ENCODE results near the gene KLHDC7A.

DNA sequence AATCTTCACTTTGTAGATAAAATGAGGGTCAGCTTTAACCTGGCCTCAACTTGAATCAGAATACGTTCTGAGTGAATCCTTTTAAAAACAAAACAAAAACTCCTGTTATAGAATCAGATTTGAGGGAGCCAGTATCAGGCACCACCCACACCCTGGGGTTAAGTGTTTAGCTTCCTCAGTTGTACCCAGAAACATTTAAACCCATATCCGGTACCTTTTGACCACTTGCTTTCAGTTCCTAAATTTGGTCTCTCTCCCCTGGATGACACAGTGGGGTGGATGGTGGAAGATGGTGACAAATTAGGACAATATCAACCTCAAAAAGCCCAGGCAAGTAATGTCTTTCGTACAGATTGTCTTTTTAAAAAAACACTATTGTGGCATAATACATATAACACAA lies 10.4 kb downstream of the KLHDC7A start:
- TF ChIP-seq POLR2A (IDR thresholded peaks at IDR 0.05) (no peak), POLR2AphosphoS5 (IDR thresholded peaks at IDR 0.05) (no peak)
